GM19025 (cell line): ENCODE data around the gene CD160.

ENCODE experiments used
- ATAC-seq: cut with Tn5 transposase; IDR thresholded peaks from one replicate; pipeline ENCODE4 v1.9.1; 2021; ENCODE audit warnings: mild to moderate bottlenecking, low read depth, moderate library complexity; ENCODE audit not compliant: unreplicated experiment

Gene CD160

DNA sequence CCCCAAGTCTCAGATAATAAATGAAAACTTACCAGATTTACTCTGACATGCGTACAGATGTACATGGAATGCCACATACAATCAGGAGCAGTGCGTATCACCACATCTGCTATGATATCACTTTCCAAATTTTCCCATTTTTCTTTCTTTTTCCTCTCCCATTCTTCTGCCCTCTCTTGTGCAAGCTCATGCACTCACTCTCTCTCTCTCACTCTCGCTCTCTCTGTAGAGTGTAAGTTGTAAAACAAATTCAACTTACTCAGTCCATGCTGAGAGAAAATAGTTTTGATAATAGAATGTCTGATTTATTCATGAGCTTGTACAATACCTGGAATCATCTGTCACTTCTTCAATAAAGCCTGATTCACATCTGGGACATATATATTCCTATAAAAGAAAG is 69.3 kb downstream of the CD160 start:
- no peak for ATAC-seq
